GM19463 (cell line): ENCODE results near the gene SLC38A10.
"Not testable (repeated sequence)": the region's sequence is repeated elsewhere in the genome, so short reads cannot be mapped to it uniquely, and the experiment has no call there.

ENCODE experiments used
- ATAC-seq: cut with Tn5 transposase; IDR thresholded peaks from one replicate; pipeline ENCODE4 v1.9.1; 2021; ENCODE audit warnings: mild to moderate bottlenecking, moderate library complexity; ENCODE audit not compliant: unreplicated experiment

The SLC38A10 gene

GRCh38 chr17:81312624-81313325 is 17.7 kb upstream of the SLC38A10 start:
- no peak for ATAC-seq

GRCh38 chr17:81311946-81312345 is 16.8 kb upstream of the SLC38A10 start:
- ATAC-seq, result no peak

- ATAC-seq, result no peak
Observed at GRCh38 chr17:81310949-81311550, 15.9 kb upstream of the SLC38A10 start.

GRCh38 chr17:81309859-81310839 is 15.0 kb upstream of the SLC38A10 start:
- no peak for ATAC-seq

GRCh38 chr17:81309140-81309858 is 14.2 kb upstream of the SLC38A10 start:
- no peak for ATAC-seq

- ATAC-seq, result not testable (repeated sequence)
Observed at GRCh38 chr17:81308784-81309139, 13.7 kb upstream of the SLC38A10 start.

GRCh38 chr17:81307636-81308560 is 12.8 kb upstream of the SLC38A10 start:
- ATAC-seq, result no peak

- ATAC-seq, result no peak
Observed at GRCh38 chr17:81306898-81307510, 11.9 kb upstream of the SLC38A10 start.

- no peak for ATAC-seq
Observed at GRCh38 chr17:81306491-81306890, 11.4 kb upstream of the SLC38A10 start.

GRCh38 chr17:81305051-81305630 is 10.0 kb upstream of the SLC38A10 start:
- no peak for ATAC-seq

GRCh38 chr17:81304196-81305015 is 9.3 kb upstream of the SLC38A10 start:
- no peak for ATAC-seq

GRCh38 chr17:81303385-81303784 is 8.3 kb upstream of the SLC38A10 start:
- ATAC-seq, result no peak

GRCh38 chr17:81302861-81303333 is 7.8 kb upstream of the SLC38A10 start:
- no peak for ATAC-seq

- ATAC-seq, result no peak
Observed at GRCh38 chr17:81302324-81302723, 7.2 kb upstream of the SLC38A10 start.

- ATAC-seq, result no peak
Observed at GRCh38 chr17:81301195-81302144, 6.4 kb upstream of the SLC38A10 start.

- ATAC-seq, result no peak
Observed at GRCh38 chr17:81300586-81301155, 5.6 kb upstream of the SLC38A10 start.
